HG02678 (cell line): ENCODE results near the gene PLCB2.

Experiments
- ATAC-seq: cut with Tn5 transposase; IDR thresholded peaks from one replicate; pipeline ENCODE4 v1.9.1; 2021; ENCODE audit warnings: mild to moderate bottlenecking, moderate library complexity; ENCODE audit not compliant: unreplicated experiment

The PLCB2 gene

DNA sequence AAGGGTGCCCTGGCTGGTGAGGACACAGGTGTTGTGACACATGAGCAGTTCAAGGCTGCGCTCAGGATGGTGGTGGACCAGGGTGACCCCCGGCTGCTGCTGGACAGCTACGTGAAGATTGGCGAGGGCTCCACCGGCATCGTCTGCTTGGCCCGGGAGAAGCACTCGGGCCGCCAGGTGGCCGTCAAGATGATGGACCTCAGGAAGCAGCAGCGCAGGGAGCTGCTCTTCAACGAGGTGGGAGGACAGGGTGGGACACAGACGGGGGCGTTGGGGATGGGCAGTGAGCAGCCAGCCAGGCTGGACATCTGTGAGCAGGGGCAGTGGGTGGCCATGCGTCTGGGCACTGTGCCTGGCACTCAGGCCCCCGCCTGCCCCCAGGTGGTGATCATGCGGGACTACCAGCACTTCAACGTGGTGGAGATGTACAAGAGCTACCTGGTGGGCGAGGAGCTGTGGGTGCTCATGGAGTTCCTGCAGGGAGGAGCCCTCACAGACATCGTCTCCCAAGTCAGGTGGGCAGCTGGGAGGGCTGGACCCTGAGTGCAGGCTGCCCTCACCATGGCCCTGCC, 35.2 kb downstream of the PLCB2 start:
- ATAC-seq, result no peak

DNA sequence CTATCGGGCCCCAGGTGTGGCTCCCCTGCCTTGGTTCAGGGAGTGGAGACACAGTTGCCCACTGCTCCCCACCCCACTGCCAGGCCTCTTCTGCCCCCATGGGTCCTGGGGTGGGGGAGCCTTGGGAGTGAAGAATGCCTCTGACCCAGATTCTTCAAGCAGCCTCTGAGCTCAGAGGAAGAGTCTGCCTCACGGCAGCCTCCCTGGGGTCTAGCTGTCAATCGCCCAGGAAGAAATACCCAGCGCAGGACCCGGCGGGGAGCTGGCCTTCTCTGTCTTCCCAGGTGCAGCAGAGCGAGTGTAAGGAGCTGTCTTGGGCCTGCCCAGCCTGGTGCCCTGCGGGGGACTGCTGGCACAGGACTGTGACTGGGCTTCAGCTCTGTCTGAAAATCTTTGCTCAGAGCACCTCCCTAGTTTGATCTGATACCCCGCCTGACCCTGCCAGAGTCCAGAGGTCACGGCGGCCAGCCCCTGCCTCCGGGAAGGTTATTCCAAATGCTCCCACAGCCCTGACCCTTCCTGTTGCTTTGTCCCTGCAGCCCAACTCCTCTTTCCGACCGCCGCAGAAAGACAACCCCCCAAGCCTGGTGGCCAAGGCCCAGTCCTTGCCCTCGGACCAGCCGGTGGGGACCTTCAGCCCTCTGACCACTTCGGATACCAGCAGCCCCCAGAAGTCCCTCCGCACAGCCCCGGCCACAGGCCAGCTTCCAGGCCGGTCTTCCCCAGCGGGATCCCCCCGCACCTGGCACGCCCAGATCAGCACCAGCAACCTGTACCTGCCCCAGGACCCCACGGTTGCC, 35.9 kb downstream of the PLCB2 start:
- ATAC-seq, result no peak

DNA sequence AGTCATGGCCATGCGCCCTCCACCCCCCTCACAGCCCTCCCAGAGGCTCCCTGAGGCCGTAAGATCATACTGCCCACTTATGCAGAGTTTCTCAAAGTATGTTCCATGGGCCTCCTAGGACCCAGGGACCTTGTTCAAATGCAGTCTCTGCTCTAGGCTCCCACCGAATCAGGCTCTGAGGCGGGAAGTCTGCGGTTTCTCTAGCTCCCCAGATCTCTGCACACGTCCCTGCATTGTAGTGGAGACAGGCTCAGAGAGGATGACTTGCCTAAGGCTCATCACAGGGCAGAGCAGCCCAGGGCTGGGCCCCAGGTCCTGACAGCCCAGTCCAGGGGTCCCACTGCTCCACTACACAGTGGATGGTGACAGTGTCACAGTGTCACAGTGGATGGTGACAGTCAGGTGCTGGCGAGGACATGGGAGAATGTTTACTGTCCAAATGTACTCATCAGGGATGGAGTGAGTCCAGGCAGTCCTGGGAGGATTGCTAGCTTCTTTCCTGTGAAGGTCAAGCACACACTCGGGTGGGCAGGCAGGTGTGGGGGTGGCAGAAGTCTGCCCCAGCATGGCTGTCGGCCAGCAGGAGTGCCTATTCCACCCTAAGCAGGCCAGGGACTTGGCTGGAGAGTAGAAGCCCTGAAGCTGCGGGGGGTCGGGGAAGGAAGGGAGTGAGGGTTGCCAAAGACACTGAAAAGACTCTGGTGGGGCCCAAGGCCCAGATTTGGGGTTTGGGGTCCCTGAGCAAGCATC, 37.3 kb downstream of the PLCB2 start:
- ATAC-seq, result no peak

DNA sequence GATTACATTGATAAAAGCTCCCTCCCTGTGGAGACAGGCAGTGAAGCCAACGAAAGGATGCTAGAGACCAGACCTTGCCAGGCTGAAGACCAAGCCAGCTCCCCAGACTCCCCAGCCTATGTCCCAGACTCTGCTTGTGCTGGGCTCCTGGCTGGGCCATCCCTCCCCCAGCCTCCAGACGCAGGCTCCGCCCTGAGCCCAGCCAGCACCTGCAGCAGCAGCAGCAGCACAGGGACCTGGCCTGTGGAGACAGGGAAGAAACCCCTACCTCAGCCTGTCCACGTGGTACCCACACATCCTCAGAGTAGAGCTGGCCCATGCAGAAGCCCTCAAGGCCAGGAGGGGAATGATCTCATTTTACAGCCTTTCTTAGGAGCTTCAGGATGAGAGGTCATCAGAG, 38.1 kb downstream of the PLCB2 start:
- ATAC-seq, result no peak

DNA sequence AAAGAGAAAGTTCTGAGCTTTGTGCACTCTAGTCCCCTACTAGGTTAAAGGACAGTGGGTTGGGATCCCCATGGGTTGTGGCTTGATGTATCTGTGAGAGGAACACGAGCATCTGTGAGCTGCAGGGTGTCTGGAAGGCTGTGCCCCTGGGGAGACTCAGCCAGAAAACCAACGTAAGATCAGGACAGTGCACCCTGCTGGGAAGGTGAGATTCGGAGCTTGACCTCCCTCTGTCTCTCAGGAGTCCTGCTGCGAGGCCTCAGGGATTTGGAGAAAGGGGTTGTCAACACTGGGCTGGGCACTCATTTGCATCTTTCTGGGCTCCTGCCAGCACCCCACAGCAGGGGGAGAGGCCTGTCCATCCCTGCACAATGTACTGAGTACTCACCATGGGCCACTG, 40.1 kb downstream of the PLCB2 start:
- no peak for ATAC-seq

DNA sequence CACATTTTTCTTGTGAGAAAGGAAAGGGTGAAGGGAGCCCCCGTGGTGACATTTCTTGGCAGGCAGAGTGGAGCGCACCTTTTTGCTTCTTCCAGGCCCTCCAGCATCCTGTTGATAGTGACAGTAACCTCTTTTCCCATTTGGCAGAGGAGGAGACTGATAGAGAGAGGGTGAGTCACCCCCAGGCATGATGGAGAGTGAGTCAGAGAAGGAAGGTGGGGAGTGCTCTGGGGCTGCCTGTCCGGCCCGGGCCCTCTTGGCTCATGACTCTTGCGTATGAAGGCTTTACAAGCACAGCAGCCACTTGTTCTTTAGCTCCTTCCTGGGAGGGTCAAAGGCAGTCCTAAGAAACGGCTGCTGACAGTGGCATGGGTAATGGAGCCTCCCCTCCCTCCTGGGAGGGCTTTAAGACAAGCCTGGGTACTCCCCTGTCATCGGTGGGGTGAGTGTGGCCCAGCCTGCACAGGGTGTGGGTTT, 40.9 kb downstream of the PLCB2 start:
- no peak for ATAC-seq

DNA sequence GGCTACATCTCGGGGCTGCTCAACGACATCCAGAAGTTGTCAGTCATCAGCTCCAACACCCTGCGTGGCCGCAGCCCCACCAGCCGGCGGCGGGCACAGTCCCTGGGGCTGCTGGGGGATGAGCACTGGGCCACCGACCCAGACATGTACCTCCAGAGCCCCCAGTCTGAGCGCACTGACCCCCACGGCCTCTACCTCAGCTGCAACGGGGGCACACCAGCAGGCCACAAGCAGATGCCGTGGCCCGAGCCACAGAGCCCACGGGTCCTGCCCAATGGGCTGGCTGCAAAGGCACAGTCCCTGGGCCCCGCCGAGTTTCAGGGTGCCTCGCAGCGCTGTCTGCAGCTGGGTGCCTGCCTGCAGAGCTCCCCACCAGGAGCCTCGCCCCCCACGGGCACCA, 41.9 kb downstream of the PLCB2 start:
- no peak for ATAC-seq

DNA sequence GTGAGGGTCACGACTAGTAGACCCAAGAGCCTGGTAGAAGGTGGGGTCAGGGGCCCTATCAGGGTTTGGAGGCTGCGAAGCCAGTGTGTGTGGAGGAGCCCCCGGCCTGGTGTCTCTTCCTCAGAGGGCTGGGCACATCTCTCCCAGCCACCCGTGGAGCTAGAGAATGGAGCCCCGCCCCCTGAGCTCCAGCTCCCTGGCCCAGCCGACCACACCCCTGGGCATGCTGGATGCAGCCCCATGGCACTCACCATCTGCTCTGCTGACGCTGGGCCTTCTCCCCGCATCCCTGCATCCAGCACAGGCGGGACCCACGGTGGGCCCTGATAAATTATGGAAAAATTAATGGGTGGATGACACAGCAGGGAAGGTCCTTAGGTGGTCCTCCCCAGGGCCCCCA, 42.4 kb downstream of the PLCB2 start:
- no peak for ATAC-seq

DNA sequence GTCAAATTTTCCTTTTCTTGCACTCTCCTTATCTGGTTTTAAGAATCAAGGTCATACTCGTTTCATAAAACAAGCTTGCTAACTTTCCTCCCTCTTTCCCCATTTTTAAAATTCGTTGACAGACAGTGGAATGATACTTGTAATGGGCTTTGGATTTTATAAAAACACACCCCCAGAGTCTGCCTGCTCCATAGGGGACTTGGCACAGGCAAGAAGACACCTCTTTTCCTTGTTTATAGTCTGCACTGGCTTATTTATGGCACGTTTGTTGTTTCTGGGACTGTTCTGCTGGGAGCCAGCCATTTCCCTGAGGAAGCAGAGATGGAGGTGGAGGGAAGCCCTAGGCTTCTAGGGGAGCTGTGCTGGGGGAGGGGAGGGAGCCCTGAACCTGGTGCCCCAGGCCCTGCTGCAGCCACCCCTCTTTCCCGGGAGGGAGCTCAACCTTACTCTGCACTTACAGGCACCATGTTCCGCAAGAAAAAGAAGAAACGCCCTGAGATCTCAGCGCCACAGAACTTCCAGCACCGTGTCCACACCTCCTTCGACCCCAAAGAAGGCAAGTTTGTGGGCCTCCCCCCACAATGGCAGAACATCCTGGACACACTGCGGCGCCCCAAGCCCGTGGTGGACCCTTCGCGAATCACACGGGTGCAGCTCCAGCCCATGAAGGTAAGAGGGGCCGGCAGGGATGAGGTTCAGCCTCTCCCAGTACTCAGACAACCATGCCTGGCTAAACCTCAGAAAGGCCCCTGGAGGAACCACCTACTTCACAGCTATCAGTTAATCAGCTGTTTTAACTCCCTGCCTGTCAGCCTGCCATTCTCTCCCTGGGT, 43.2 kb downstream of the PLCB2 start:
- no peak for ATAC-seq

DNA sequence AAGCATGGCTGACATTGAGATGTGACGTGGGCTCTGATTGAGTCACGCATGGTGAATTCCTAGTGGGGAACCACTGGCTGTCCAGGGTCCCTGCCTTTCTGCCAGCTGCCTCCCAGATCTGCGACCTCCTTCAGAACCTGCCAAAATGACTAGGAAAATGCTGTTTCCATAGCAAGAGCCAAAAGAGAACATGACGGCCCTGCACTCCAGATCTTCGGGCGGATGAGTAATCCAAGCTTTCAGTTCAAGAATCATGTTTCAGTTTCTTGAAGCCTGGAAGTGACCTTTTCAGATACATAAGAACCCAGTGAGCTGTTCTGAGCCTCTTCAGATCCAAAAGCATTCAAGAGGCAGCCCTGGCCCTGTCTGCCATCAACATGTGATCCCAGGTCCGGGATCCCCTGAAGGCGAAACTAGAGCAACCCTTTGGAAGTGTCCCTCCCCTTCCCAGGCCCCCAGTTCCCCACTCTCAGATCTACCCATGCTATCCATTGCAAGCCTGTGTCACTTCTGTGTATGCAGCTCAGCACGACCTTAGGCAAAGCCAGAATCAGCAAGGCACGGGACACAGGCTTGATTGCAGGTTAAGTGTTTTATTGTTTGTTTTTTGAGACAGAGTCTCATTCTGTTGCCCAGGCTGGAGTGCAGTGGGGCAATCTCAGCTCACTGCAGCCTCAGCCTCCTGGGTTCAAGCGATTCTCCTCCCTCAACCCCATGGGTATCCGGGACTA, 44.5 kb downstream of the PLCB2 start:
- no peak for ATAC-seq

DNA sequence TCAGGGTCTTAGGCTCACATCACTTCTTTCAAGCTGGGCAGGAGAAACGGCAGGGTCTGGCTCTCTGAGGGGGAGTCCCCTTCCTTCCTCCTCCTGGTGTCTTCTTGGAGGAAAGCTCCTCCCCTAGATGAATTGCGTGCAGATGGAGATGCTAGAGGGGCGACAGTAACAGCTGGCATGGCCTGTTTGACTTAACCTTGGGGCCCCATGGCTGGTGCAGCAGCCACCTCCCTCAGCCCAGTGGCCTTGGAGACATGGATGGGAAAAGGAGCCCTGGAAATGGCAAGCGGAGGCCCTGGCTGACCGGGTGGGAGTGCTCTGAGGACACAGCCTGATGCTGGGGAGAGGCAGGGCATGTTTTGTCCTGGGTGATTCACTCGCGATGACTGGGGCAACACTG, 48.7 kb downstream of the PLCB2 start:
- no peak for ATAC-seq

DNA sequence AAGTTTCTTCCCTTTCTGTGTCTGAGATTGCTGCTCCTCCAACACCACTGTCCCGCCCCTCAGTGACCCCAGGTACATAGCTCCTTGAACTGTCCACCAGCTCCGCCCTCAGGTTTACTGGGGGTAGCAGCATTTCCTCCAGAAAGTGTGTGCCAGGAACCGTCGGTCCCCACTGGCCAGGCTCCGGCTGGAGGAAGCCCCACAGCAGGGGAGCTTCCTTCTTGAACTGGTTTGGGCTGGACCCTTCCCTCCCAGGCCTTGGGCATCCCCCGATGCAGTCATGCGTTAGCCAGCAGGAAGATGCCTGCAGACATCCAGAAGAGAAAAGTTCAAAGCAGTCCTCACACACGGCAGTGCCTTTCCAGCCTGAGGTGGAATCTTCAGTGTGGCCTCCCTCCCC, 49.2 kb downstream of the PLCB2 start:
- no peak for ATAC-seq

DNA sequence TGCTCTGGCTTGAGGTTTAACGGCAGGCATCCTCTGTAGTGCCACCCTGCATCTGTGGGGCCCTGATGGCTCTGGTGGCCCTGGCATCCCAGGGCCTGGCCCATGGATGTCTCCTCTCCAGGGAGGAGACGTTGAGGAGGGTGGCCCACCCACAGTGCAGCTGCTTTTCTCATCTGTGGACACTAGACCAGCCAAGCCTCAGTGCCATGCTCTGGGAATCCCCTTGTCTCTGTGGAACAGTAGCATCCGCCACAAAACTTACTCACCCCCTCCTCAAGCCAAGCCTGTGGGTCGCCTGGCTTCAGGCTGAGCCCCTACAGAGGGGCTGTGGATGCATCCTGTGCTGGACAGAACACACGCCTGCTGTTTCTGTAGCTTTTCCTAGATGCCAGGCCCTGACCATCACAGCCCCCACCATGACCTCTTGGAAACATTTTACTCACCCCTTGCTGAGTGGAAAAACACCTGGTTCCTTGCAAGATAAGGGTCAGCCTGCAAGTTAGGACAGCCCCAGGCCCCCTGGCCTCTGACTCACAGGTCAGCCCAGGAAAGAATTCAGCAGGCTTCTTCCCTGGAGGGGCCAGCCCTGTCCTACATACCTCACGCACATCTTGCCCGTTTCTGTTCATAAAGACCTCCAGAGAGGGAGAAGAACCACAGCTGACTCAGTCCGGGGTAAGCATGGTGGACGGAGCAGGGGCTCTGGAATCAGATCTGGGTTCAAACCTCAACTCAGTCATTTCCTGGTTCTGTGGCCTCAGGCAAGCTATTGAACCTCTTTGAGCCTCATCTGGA, 49.9 kb downstream of the PLCB2 start:
- no peak for ATAC-seq

DNA sequence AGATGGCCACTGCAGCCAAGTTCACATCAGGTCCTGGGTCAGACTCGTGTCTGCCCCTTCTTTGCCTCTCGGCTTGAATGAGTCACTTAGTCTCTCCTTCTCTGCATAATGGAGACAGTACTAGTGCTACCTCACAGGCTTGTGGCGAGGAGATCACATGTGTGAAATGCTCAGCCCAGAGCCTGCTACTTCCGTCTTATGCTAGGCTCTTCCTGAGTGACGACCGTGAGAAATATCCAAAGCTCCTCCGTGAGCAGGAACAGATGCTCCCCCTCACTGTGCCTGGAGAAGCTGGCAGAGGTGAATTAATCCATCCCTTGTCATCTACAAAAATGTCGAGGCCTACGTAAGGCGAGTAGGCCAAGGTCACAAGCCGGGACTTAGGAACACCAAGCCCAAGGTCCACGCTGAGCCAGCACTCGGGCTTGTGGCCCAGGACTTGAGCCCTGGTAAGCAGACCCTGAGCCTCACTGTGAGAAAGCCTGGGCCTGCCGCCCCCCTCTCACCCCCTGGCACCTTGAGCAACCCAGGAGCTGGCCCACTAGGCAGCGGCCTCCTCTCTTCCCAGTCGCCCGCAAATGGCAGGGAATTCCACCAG, 51.0 kb downstream of the PLCB2 start:
- ATAC-seq, result no peak

DNA sequence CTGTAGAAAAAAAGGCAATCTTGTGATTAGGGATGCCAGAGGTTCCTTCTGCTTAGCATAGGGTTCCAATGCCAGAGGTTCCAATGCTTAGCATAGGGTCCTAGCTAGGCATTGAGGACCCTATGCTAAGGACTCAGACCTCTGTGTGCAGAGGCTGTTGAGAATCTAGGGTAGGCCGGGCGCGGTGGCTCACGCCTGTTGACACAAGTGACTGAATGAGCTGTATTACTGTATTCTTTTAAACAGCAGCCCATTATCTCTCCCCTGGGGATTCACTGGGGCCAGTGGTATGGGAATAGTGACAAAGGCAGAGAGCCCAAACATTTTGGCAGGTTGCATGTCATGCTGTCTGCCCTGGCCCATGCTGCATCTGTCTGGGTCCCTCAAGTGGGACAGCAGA, 52.7 kb downstream of the PLCB2 start:
- no peak for ATAC-seq

DNA sequence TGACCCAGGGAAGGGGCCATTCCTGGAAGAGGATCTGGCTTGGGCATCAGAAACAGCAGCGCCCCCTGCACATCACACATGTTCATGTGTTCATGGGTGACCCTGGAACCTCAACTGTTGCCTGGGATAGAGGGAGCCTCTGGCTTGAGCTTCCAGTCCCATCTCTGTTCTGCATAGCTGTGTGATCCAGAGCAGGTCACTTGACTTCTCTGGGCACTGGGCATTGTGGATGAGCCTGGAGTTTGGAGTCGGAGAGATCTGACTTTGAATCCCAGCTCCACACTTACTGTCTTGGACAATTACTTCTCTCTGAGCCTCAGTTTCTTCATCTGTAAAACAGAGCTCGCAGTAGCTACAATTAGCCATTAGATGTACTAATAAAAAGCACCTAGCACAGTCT, 53.3 kb downstream of the PLCB2 start:
- ATAC-seq, result no peak

DNA sequence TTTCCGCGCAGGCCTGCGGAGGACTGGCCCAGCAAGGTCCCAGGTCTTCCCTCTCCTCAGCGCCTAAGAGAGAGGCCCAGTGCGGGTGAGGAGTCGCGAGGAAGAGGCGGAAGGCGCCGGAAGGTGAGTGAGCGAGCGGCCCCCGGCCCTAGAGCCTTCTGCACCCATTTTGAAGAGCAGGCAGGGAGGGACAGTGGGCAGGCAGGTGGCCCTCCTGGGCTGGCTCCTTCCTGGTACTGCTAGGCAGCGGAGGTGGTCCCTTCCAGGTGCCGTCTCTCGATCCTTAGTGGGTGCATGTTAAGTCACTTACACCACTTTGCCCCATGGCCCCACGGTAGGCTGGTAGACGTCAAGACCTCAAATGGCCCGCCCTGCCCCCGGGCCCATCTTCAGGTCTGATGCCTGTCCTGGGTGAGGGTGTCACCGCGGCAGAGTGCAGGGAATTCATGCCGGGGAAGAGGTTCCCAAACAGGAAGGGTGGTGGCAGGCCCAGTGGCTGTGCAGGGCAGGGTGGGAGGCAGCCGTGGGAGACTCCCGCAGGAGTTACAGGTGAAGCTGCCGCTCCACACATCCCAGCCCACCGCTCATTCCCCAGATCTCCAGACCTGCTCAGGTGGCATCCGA, 54.5 kb downstream of the PLCB2 start:
- ATAC-seq, result no peak

DNA sequence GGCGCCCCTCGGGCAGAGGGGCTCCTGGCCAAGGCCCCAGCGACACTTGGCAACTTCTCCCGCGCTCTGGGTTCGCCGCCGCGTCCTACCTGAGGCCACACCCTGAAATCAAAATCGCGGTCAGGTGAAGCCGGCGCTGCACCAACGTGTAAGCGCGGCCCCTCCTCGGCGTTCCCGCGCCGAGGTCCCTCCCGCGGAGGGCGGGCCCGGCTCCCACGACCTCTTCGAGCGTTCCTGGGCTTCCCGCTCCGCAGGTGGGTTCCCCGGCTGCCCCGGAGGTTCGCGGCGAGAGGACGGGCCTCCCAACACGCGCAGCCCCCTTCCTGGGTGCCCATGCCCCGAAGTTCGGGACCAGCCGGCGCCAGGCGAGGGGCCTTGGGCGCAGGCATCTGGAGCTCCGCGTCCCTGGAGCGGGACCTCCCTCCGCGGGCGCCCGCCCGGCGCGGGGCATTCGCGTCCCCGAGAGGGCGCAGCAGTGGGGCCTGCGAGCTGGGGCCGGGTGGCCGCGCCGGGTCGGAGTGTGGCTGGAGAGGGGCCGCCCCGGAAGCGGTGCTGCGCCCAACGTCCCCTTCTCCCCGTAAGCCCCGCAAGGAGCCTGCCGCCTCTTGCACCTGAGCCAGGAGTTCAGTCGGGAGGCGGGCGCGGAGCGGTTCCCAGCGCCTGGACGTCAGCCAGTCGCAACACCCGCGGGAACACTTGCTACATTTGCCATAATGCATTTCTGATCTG, 55.1 kb downstream of the PLCB2 start:
- ATAC-seq, result no peak
